Measurements from ENCODE around the gene HOXB5.

HOXB5 gene

GRCh38 chr17:48559122-48559839 lies 34.3 kb downstream of the HOXB5 start:
- DNase-seq = no peak

- DNase-seq = no peak
These were observed 34.8 kb downstream of the HOXB5 start for GRCh38 chr17:48558831-48559121.

- DNase-seq = no peak
These were observed 35.3 kb downstream of the HOXB5 start for GRCh38 chr17:48558057-48558830.

GRCh38 chr17:48556576-48557401 lies 36.8 kb downstream of the HOXB5 start:
- no peak for DNase-seq

DNA sequence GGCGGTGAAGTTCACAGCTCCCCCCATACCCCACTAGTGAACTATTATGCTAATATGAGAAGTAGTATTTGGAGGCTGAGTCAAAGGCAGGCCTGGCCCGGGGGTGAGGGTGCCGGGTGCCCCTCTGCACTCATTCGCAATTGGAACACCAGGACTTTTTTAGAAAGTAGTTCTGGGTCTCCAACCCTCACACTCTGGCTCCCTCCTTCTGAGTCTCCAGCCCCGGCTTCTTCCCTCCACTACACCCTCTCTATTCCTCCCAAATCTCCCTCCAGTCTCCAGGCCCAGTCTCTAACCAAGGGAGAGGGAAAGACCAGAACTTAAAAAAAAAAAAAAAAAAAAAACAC lies 37.4 kb downstream of the HOXB5 start:
- DNase-seq = no peak

DNA sequence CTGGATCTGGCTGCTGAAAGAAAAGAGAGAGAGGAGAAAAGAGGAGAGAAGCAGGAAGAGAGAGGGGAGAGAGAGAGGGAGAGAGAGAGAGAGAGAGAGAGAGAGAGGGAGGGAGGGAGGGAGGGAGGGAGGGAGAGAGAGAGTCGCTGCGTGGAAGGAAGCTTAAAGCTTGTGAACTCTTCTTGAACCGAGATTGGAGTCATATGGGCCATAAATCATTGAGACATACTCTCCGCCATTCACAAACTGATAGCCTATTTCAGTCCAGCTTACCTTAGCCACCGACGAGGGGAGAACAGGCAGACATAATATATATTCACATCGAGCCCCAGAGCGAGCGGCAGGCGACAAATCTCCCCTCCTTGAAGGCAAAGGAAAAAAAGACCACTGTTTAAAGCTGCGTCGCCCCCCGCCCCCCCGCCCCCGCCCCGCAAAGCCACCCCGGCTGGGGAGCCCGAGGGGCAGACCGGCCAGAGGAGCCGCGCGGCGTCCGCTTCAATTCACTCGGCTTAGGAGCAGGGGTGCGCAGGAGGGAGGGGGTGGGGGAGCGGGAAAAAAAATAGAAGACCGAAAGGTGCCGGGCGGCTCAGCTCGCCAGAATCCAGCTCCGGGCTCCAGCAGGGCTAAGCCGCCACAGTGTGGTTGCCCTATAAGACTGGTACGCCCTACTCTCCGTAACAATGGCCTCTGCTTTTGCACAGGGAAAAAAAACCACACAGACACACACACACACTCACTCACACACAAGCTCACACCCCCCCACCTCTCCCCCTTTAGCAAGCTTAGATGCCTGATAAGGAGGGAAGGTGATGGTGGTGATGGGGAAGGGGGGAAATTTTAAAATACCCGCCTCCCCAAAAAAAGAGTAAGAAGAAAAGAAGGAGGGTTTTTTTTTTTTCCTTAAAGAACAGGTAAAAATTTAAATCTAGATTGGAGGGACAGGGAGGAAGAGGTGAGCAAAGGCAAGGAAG lies 38.0 kb downstream of the HOXB5 start:
- DNase-seq = no peak

GRCh38 chr17:48554412-48555257 lies 38.9 kb downstream of the HOXB5 start:
- DNase-seq = no peak

GRCh38 chr17:48553826-48554225 lies 39.8 kb downstream of the HOXB5 start:
- no peak for DNase-seq

DNA sequence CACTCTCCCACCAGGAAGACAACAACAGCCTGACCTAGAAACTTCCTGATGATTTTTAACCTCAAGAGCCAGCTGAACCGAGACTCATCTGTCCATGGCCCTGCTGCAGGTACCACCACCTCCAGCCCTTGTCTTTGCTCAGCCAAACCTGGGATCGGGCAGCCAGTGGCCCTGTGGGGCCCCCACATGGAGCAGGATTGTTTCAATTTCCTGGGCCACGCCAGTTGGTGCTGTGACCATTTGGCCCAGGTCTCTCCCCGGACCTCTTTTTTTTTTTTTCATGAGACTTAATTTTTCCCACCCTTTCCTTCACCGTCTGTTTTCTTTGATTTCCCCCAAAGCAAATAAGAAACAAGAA lies 40.4 kb downstream of the HOXB5 start:
- no peak for DNase-seq

- DNase-seq = no peak
These were observed 41.0 kb downstream of the HOXB5 start for GRCh38 chr17:48552466-48553189.

DNA sequence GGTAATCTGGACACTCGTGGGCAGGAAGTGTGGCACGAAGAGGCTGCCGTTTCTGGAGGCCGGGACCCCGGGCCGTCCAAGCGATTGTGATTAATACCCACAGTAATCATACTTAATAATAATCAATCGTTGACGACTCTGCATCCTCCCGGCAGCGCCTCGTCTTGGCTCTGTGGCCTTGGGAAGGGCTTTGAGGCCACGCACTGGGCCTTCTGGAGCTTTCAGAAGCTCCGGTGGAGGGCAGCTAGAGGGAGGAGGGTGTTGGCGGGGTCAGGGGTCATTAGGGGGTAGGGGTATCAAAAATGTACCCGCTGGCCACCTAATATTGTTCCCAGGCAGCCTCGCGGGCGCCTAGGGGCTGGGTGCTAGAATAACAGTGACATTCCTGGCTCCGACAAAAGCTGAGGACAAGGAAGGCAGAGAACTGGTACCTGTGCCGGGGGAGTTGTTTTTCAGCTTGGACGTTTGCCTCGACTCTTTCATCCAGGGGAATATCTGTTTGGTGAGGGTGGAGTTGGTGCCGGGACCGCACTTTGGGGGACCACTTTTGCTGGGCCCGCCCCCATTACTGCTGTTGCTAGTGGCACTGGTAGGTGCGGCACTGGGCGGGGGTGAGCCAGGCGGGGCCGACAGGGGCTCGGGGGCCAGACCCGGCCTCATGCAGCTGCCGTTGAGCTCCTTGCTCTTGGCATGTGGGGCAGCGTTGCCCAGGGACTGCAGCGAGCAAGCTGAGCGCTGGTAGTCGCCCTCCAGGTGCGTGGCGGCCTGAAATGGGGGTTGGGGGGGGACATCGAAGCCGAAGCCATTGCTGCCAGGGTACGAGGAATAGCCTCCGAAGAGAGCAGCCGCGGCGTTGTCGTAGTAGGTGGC lies 41.7 kb downstream of the HOXB5 start:
- DNase-seq = no peak

GRCh38 chr17:48551214-48551555 lies 42.4 kb downstream of the HOXB5 start:
- DNase-seq = no peak

DNA sequence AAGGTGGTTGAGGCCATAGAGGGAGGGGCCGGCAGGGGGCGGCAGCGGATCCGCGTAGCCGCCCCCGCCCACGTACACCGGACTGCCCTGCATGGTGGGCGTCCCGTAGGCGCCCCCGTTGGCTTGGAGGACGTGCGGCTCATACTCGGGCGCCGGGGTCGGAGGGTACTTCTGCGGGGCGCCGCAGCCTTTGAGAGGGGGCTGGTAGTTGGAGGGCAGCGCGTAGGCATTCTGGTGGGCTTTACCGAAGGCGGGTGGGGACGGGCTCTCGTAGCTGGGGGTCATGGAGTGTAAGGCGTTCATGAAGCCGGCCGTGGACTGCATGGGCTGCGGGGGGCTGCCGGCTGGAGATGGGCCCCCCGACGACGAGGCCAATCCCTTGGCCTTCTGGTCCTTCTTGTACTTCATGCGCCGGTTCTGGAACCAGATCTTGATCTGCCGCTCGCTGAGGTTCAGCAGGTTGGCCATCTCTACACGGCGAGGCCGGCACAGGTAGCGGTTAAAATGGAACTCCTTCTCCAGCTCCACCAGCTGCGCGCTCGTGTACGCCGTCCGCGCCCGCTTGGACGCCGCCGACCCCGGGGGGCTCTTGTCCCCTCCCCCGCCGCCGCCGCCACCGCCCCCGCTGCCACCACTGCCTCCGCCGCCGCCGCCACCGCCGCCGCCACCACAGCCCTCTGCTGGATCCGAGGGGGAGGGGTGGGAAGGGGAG lies 42.9 kb downstream of the HOXB5 start:
- no peak for DNase-seq

DNA sequence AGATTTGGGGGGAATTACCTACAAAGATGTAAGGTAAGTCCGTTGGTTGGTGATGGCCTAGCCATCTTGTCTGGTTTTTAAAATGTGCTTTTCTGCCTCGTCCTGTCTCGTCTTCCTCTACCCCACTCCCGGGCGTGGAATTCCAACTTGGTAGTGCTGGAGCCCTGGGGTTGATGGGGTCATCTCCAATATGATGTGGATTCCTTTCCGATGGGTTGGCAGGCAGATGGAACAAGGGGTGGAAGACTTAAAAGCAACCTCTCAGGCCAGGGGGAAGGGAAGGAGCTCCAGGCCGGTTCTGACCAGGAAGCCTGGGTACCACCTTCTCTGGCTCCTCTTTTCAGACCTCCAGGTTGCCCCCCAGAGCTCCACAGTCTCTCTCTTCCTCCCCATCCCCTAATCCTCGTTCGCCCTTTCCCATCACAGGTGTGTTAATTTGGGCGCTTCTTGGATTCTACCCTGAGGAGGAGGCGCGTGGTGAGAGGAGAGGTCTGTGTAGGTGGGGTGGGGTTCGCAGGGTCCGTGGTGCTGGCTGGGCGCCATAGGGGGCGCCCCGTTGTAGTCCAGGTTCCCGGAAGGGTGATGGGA lies 43.6 kb downstream of the HOXB5 start:
- DNase-seq = no peak

- DNase-seq = no peak
These were observed 44.3 kb downstream of the HOXB5 start for GRCh38 chr17:48549281-48549630.

DNA sequence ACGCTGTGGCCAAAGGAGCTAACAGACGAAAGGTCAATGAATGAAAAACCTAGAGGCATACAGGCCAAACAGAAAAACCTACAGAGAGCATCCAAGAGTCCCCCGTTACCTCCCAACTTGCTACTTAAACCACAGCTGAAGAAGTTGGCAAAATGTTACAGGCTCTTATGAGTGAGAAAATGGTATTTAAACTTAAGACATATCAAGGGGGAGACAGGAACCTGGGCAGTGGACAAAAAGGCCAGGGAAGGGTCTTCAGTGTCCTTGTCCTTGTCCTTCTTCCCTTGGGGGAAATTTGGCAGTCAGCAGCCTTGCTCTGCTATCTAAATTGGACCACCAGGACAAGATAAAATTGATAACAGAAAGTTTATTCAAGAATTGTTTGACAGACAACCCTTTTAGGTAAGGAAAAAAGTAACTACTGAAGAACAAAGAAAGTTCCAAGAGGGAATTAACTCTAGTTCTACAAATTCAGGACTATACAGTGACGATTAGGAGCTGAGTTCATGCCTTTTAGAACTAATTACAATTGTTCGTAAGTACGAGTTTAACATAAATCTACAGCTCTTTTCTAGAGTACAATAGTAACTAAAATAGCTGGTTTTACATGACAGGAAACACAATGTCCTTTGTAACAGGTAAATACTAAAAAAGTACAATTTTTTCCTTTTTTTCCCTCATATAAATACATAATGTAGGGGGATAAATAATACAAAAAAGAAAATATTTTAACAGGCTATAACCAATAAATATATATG lies 44.9 kb downstream of the HOXB5 start:
- no peak for DNase-seq

DNA sequence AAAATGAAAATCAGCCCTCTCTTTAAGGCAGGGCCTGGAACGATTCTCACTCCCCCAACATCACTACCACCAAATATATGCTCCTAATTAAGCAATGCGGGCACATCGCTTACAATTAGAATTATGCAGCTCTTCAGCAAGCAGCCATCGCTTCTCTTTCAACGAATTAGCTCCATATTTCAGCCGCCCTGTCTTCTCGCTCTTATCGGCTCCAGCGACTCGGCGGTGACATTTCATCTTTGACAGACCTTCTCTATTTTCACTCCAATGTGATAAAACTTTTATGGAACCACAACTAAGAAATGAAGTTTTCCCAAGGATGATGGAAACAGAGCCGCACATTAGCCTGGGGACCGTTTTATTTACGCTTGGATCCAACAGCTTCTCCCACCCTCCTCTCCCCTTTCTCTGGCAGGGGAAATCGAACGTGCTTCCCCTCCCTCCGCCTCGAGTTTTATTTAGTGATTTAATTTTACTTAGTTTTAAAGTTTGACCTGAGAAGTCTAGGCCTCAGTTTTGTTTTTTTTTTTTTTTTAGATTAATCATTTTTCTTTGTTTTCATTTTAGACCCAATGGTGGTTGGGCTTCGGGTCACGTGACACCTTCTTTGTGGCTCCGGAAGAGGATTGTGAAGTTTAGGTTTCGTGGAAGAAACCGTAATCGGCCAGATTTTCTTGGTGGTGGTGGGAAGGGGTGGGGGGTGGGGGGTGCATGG lies 45.6 kb downstream of the HOXB5 start:
- peak in 1 of 2 donors; percentile 13 for DNase-seq

Data from inflammatory macrophage treated with lipopolysaccharide for 1 hour (primary cell).